Thoracic aorta (tissue), 2 donors: ENCODE results near the gene FAM186B. TPM values are rescaled to one million over a fixed set of nuclear protein-coding genes. Genes with fewer than 3 reads are reported as not detected.

Experiments used
- ATAC-seq: fragments of 150-250 bp; one replicate; pipeline ENCODE4 v1.8.0; 2017; ENCODE audit warnings: low read depth; ENCODE audit not compliant: insufficient number of reproducible peaks, low FRiP score
- DNase-seq: peaks from one replicate; pipeline ENCODE4 v3.0.0-alpha.2; 2020; ENCODE audit warnings: low spot score
- H3K27ac ChIP-seq, 2 donors: fragments of 200-600 bp; sonication (generic); 1 replicate in 1 of 2; 2 replicates in 1 of 2; pipeline ENCODE4 v1.5.1; 2016; ENCODE audit warnings: mild to moderate bottlenecking in 2 of 2, moderate library complexity in 2 of 2
- H3K27me3 ChIP-seq: fragments of 200-600 bp; sonication (generic); replicated peaks from 2 replicates; pipeline ENCODE4 v1.6.0; 2016; ENCODE audit warnings: mild to moderate bottlenecking; ENCODE audit not compliant: insufficient read depth
- H3K36me3 ChIP-seq: fragments of 200-600 bp; sonication (generic); one replicate; pipeline ENCODE4 v1.5.1; 2016
- H3K4me1 ChIP-seq, 2 donors: fragments of 200-600 bp; sonication (generic); 1 replicate in 1 of 2; 2 replicates in 1 of 2; pipeline versions ENCODE4 v1.5.1 to v1.6.0; 2016; ENCODE audit warnings: low read depth in 2 of 2, mild to moderate bottlenecking in 1 of 2; ENCODE audit not compliant: control insufficient read depth in 1 of 2
- H3K4me3 ChIP-seq: fragments of 200-600 bp; sonication (generic); 2 replicates; pipeline ENCODE4 v1.5.1; 2016; ENCODE audit warnings: mild to moderate bottlenecking
- H3K9me3 ChIP-seq: fragments of 200-600 bp; sonication (generic); 2 replicates; pipeline ENCODE4 v1.5.1; 2016
- total RNA-seq, 2 donors: library from RNA; depleted of rRNA; stranded (reverse); fragments of >200 nt; gene quantifications; one replicate each; pipeline versions ENCODE4 v1.1.0 to v1.2.3, GENCODE V29; 2016
- TF ChIP-seq, protein P1 (sequence below): fragments of 200-600 bp; sonication (generic); IDR thresholded peaks from one replicate; pipeline ENCODE4 v1.5.1; 2019; ENCODE audit warnings: antibody characterized with exemption

FAM186B gene
- total RNA-seq, 2 donors from 2014 or later: 0.42 to 0.54 TPM

DNA sequence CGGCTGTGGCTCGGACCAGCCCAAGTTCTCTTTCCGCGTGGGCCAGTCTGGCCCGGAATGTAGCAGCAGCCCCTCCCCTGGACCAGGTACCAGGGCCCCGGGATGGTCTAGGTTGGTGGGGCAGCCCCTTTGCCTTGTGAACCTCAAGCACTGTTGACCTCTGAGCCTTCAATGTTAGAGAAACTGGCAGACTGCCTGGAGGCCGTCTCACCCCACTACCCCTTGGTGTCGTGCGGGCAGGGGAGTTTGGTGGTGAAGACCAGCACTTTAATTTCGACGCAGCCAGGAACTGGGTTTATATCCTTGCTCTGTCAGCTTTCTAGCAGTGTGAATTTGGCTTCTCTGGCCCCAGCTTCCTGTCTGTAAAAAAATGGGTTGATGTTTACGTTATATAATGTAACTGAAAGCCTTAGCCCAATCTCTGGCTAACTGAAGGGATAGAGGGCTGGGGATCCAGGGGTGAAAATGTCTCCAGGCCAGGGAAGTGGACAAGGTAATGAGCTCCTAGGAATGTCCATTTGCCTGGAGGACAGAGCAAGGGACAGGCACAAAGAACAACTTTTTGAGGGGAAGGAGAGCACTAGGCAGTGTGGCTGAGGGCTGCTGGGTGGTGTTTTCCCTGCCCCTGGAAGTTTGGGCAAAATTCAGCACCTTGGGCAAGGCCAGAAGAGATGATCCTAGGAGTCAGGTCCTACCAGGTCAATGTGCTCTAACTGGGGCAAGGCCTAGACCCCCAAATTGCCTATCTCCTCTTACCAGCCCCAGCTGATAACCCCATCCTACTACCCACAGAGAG lies 48.9 kb downstream of the FAM186B start:
- ATAC-seq: no peak
- no peak for DNase-seq
- Histone ChIP-seq H3K9me3 (no peaks in the 10 kb centered on the region), H3K4me1 (no peaks in the 10 kb centered on the region), H3K27ac (no peak overlapping the region), H3K27me3 (no peaks in the 10 kb centered on the region), H3K36me3 (peaks cover 45% of the 10 kb centered on the region), H3K4me3 (no peak overlapping the region)
- TF ChIP-seq, protein P1, sequence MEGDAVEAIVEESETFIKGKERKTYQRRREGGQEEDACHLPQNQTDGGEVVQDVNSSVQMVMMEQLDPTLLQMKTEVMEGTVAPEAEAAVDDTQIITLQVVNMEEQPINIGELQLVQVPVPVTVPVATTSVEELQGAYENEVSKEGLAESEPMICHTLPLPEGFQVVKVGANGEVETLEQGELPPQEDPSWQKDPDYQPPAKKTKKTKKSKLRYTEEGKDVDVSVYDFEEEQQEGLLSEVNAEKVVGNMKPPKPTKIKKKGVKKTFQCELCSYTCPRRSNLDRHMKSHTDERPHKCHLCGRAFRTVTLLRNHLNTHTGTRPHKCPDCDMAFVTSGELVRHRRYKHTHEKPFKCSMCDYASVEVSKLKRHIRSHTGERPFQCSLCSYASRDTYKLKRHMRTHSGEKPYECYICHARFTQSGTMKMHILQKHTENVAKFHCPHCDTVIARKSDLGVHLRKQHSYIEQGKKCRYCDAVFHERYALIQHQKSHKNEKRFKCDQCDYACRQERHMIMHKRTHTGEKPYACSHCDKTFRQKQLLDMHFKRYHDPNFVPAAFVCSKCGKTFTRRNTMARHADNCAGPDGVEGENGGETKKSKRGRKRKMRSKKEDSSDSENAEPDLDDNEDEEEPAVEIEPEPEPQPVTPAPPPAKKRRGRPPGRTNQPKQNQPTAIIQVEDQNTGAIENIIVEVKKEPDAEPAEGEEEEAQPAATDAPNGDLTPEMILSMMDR: no peak

DNA sequence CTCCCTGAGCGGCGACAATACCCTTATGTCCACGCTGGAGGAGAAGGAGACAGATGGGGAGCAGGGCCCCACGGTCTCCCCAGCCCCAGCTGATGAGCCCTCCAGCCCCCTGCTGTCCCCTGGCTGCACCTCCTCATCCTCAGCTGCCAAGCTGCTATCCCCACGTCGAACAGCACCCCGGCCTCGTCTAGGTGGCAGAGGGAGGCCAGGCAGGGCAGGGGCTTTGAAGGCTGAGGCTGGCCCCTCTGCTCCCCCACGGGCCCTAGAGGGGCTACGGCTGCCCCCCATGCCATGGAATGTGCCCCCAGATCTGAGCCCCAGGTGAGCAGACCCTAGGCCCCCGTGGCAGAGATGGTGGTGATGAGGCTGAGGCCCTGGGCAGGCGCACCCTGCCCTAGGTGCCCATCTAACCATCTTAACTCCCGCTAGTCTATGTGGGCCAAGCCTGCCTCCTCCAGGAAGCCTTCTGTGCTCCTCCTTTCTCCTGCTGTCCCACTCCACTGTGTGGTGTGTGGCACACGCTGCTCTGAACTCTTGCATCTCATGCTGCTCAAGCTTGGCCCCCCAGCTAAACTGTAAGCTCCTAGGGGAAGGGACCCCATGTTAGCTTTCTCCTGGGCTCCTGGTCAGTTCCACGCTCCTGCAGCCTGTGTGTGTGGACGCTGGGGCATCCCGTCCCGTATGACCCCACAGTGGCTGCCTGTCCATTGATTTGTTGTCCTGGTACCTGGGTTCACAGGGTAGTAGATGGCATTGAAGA lies 49.6 kb downstream of the FAM186B start:
- Histone ChIP-seq H3K4me3 (no peak overlapping the region), H3K27me3 (no peaks in the 10 kb centered on the region), H3K36me3 (peaks cover 39% of the 10 kb centered on the region), H3K27ac (no peak overlapping the region), H3K4me1 (no peaks in the 10 kb centered on the region), H3K9me3 (no peaks in the 10 kb centered on the region)
- DNase-seq (no peak), ATAC-seq (no peak)
- TF ChIP-seq, protein P1: no peak

DNA sequence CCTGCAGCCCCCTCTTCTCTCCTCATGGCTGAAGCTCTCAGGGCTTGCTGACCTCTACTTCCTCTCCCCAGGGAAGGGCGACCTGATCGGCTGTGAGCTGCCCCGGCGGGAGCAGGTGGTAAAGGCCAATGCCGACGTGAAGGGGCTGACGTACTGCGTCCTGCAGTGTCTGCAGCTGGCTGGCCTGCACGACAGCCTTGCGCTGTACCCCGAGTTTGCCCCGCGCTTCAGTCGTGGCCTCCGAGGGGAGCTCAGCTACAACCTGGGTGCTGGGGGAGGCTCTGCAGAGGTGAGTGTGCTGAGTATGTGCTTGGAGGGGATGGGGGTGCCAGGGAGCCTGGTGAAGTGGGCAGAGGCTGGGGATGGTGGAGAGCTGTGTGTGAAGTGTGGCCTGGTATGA lies 51.2 kb downstream of the FAM186B start:
- TF ChIP-seq, protein P1: no peak
- ATAC-seq (no peak), DNase-seq (no peak)
- Histone ChIP-seq H3K9me3 (no peaks in the 10 kb centered on the region), H3K36me3 (peaks cover 25% of the 10 kb centered on the region), H3K4me1 (peaks cover 0 to 4% of the 10 kb centered on the region in 2 donors), H3K27ac (no peak overlapping the region), H3K27me3 (no peaks in the 10 kb centered on the region), H3K4me3 (no peak overlapping the region)

DNA sequence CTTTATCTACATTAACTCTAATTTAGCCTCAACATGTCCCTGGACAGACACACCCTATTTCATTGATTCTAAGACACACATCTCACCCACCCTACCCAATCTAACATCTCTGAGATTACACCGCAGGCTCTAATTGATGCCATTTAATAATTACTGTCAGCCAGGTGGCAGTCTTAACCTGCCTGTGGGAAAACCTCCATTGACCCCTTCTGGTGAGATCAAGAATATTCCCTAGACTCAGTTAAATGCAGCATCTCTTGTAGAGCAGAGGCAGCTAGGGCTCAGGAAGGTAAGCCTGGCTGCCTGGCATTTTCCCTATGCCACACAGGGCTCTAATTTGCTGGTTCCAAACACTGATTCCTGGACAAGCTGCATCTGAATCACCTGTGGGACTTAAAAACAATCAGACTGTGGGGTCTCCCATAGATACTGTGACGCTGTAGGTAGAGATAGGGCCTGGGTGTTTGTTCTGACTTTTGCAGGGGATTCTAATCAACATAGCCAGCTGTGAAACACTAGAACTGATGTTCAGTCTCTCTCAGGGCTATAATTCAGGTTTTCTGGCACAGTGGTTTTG lies 51.8 kb downstream of the FAM186B start:
- ATAC-seq: no peak
- H3K9me3 ChIP-seq: no peaks in the 10 kb centered on the region
- no peak overlapping the region for H3K27ac ChIP-seq
- no peak overlapping the region for H3K4me3 ChIP-seq
- TF ChIP-seq, protein P1: no peak
- H3K36me3 ChIP-seq: peaks cover 18% of the 10 kb centered on the region
- peaks cover 2 to 11% of the 10 kb centered on the region in 2 donors for H3K4me1 ChIP-seq
- H3K27me3 ChIP-seq: no peaks in the 10 kb centered on the region
- no peak for DNase-seq

DNA sequence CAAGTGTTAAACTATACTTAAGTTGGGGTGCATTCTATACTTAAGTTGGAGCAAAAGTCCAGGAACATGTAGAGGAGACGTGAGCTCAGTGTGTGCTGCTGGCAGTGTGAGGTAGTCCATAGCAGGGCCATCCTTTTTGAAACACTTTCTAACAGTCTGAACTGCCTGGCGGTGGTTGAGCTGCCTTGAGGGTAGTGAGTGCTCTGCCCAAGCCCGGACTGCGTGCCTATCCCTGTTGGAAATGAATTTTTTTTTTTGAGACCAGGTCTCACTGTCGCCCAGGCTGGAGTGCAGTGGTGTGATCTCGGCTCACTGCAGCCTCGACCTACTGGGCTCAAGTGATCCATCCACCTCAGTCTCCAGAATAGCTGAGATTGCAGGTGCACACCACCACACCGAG lies 52.5 kb downstream of the FAM186B start:
- Histone ChIP-seq H3K4me1 (peaks cover 3 to 14% of the 10 kb centered on the region in 2 donors), H3K36me3 (peaks cover 13% of the 10 kb centered on the region), H3K27me3 (no peaks in the 10 kb centered on the region), H3K4me3 (no peak overlapping the region), H3K27ac (no peak overlapping the region), H3K9me3 (no peaks in the 10 kb centered on the region)
- TF ChIP-seq, protein P1: no peak
- ATAC-seq (no peak), DNase-seq (no peak)
